ENCODE measurements around the gene PRR23E. TPM values are rescaled to one million over a fixed set of nuclear protein-coding genes. Genes with fewer than 3 reads are reported as not detected.

The PRR23E gene
- total RNA-seq, 2 experiments from 2014 or later, result not detected

DNA sequence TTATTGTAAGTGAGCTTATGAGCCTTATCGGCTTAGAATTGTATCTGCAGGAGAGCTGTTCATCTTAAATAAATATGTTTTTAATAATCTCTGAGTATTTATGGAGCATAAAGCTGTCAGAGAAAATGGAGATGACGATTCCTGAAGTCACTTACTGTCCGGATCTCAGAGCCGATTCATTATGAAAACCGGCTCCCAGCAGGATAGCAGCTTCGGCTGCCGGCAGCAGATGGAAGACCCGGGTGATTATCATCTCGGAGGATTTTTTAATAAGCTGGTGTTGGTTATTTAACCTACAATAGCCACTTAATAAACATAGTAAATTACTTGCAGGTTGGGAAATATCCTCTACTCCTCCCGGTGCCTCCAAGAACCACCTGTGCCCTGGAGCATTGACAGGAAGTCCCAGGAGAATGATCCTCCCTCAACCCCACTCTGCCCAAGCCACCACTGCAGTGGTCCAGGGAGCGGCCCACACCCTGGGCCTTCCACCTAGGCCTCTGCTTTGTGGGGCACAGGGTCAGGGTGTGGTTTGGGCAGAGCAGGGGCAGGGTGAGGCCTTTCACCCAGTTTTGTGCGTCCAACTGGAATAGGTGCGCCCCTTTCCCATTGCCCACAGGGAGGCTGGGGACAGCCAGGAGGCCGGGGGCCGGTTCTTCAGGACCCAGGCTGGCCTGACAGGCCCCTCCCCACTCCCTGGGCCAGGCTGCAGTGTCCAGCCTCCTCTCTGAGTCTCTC is 42.2 kb upstream of the PRR23E start:
- DNase-seq (ENCODE audit: low spot score), result no peak
- BruUV-seq (replicated peaks), result no TSS peak

DNA sequence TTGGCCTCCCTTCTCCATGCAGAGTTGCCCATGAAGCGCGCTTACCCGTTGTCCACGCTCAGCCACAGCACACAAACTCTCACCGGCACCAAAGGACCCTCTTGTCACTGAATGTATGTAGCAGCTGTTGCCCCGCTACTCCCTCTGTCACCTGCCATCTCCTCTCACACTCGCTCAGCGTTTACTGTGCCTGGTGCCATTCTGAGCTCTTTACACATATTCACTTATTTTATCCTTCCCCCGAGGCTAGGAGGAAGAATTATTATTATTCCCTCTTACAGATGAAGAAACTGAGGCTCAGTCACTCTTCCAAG is 41.7 kb upstream of the PRR23E start:
- H3K9me3 ChIP-seq (ENCODE audit: low read length), result no peaks in the 10 kb centered on the region
- H3K36me3 ChIP-seq (ENCODE audit: insufficient read depth, low read length), result no peaks in the 10 kb centered on the region
- H3K27ac ChIP-seq (ENCODE audit: low read depth, low read length, poor library complexity, severe bottlenecking), result no peak overlapping the region
- H4K20me1 ChIP-seq (ENCODE audit: insufficient read depth, low read length), result no peaks in the 10 kb centered on the region
- ChIA-PET CTCF (ENCODE audit: unreplicated experiment) (no interaction called here), POLR2A (interaction anchor here (0.6 kb wide), 1 partner anchor 66 kb away, joined by 3 read pairs; no protein-coding TSS in a partner anchor)
- no peaks in the 10 kb centered on the region for H3K9me2 ChIP-seq (ENCODE audit: insufficient read depth, low read length)
- TF ChIP-seq EZH2phosphoT487 (IDR thresholded peaks at IDR 0.05; ENCODE audit: borderline replicate concordance, low read depth, low read length), result no peak
- TF ChIP-seq, protein P1, sequence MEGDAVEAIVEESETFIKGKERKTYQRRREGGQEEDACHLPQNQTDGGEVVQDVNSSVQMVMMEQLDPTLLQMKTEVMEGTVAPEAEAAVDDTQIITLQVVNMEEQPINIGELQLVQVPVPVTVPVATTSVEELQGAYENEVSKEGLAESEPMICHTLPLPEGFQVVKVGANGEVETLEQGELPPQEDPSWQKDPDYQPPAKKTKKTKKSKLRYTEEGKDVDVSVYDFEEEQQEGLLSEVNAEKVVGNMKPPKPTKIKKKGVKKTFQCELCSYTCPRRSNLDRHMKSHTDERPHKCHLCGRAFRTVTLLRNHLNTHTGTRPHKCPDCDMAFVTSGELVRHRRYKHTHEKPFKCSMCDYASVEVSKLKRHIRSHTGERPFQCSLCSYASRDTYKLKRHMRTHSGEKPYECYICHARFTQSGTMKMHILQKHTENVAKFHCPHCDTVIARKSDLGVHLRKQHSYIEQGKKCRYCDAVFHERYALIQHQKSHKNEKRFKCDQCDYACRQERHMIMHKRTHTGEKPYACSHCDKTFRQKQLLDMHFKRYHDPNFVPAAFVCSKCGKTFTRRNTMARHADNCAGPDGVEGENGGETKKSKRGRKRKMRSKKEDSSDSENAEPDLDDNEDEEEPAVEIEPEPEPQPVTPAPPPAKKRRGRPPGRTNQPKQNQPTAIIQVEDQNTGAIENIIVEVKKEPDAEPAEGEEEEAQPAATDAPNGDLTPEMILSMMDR (conservative IDR thresholded peaks at IDR 0.05; ENCODE audit: low read length), result no peak
- H3K79me2 ChIP-seq (ENCODE audit: insufficient read depth, low read depth, low read length), result no peaks in the 10 kb centered on the region
- no peak overlapping the region for H3K4me3 ChIP-seq (ENCODE audit: low read depth, low read length, poor library complexity, severe bottlenecking)
- no peak overlapping the region for H3K4me2 ChIP-seq (ENCODE audit: low read length)
- no peaks in the 10 kb centered on the region for H3K4me1 ChIP-seq (ENCODE audit: insufficient read depth, low read length, poor library complexity, severe bottlenecking)
- no peak overlapping the region for H2AFZ ChIP-seq (ENCODE audit: low read length)
- intact Hi-C loops (cut with micrococcal nuclease; ENCODE audit: unreplicated experiment), result no loop called here
- no TSS peak for BruUV-seq (replicated peaks)
- DNase-seq (ENCODE audit: low spot score), result no peak

More for the DNA sequence above, 42.2 kb upstream of the PRR23E start:
- no peaks in the 10 kb centered on the region for H3K4me1 ChIP-seq (ENCODE audit: insufficient read depth, low read length, poor library complexity, severe bottlenecking)
- H3K4me3 ChIP-seq (ENCODE audit: low read depth, low read length, poor library complexity, severe bottlenecking), result no peak overlapping the region
- H3K9me3 ChIP-seq (ENCODE audit: low read length), result no peaks in the 10 kb centered on the region
- H3K4me2 ChIP-seq (ENCODE audit: low read length), result no peak overlapping the region
- H3K79me2 ChIP-seq (ENCODE audit: insufficient read depth, low read depth, low read length), result no peaks in the 10 kb centered on the region
- no peaks in the 10 kb centered on the region for H3K36me3 ChIP-seq (ENCODE audit: insufficient read depth, low read length)
- CTCF ChIA-PET (ENCODE audit: unreplicated experiment), result no interaction called here
- no peaks in the 10 kb centered on the region for H4K20me1 ChIP-seq (ENCODE audit: insufficient read depth, low read length)
- H3K27ac ChIP-seq (ENCODE audit: low read depth, low read length, poor library complexity, severe bottlenecking), result no peak overlapping the region
- POLR2A ChIA-PET, result no interaction called here
- no peak overlapping the region for H2AFZ ChIP-seq (ENCODE audit: low read length)
- H3K9me2 ChIP-seq (ENCODE audit: insufficient read depth, low read length), result no peaks in the 10 kb centered on the region
- TF ChIP-seq, protein P1 (conservative IDR thresholded peaks at IDR 0.05; ENCODE audit: low read length), result no peak
- TF ChIP-seq EZH2phosphoT487 (IDR thresholded peaks at IDR 0.05; ENCODE audit: borderline replicate concordance, low read depth, low read length), result no peak
- intact Hi-C loops (cut with micrococcal nuclease; ENCODE audit: unreplicated experiment), result no loop called here

DNA sequence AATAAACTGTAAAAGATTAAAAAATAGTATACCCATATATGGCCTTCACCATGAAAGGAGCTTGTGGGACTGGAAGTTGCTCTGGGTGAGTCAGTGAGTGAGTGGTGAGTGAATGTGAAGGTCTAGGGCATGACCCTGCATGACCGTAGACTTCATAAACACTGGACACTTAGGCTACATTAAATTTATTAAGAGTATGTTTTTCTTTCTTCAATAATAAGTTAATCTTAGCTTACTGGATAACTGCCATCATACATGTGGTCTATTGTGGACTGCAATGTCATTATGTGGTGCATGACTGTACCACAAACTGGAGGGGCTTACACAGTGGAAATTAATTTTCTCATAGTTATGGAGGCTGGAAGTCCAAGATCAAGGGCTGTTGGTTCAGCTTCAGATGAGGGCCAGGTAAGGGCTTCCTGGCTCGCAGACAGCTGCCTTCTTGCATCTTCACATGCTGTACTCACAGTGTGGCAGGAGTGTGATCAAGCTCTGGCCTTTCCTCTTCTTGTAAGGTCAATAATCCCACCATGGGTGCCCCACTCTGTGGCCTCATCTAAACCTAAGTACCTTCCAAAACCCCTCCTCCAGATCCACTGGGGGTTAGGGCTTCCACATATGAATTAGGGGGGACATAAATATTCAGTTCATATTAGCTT is 40.8 kb upstream of the PRR23E start:
- no peak overlapping the region for H3K4me3 ChIP-seq (ENCODE audit: low read depth, low read length, poor library complexity, severe bottlenecking)
- intact Hi-C loops (cut with micrococcal nuclease; ENCODE audit: unreplicated experiment), result no loop called here
- TF ChIP-seq EZH2phosphoT487 (IDR thresholded peaks at IDR 0.05; ENCODE audit: borderline replicate concordance, low read depth, low read length), result no peak
- H4K20me1 ChIP-seq (ENCODE audit: insufficient read depth, low read length), result no peaks in the 10 kb centered on the region
- no peaks in the 10 kb centered on the region for H3K36me3 ChIP-seq (ENCODE audit: insufficient read depth, low read length)
- no peaks in the 10 kb centered on the region for H3K4me1 ChIP-seq (ENCODE audit: insufficient read depth, low read length, poor library complexity, severe bottlenecking)
- no peak for DNase-seq (ENCODE audit: low spot score)
- H3K27ac ChIP-seq (ENCODE audit: low read depth, low read length, poor library complexity, severe bottlenecking), result no peak overlapping the region
- no peak overlapping the region for H2AFZ ChIP-seq (ENCODE audit: low read length)
- no peaks in the 10 kb centered on the region for H3K9me2 ChIP-seq (ENCODE audit: insufficient read depth, low read length)
- BruUV-seq (replicated peaks), result no TSS peak
- no peaks in the 10 kb centered on the region for H3K79me2 ChIP-seq (ENCODE audit: insufficient read depth, low read depth, low read length)
- ChIA-PET POLR2A (interaction anchor here (0.6 kb wide), 3 partner anchors 53 to 421 kb away, joined by 3 to 7 read pairs (median 3); no protein-coding TSS in a partner anchor), CTCF (ENCODE audit: unreplicated experiment) (no interaction called here)
- H3K4me2 ChIP-seq (ENCODE audit: low read length), result no peak overlapping the region
- no peaks in the 10 kb centered on the region for H3K9me3 ChIP-seq (ENCODE audit: low read length)
